Bone marrow (tissue), 2 donors: ENCODE data around the gene STK32C.
"Not testable (repeated sequence)": the region's sequence is repeated elsewhere in the genome, so short reads cannot be mapped to it uniquely, and the experiment has no call there.

Experiments
- DNase-seq, 2 donors: peaks; one replicate each; lab custom pipeline; 2025; lab: John Stamatoyannopoulos, UW

The STK32C gene

DNA sequence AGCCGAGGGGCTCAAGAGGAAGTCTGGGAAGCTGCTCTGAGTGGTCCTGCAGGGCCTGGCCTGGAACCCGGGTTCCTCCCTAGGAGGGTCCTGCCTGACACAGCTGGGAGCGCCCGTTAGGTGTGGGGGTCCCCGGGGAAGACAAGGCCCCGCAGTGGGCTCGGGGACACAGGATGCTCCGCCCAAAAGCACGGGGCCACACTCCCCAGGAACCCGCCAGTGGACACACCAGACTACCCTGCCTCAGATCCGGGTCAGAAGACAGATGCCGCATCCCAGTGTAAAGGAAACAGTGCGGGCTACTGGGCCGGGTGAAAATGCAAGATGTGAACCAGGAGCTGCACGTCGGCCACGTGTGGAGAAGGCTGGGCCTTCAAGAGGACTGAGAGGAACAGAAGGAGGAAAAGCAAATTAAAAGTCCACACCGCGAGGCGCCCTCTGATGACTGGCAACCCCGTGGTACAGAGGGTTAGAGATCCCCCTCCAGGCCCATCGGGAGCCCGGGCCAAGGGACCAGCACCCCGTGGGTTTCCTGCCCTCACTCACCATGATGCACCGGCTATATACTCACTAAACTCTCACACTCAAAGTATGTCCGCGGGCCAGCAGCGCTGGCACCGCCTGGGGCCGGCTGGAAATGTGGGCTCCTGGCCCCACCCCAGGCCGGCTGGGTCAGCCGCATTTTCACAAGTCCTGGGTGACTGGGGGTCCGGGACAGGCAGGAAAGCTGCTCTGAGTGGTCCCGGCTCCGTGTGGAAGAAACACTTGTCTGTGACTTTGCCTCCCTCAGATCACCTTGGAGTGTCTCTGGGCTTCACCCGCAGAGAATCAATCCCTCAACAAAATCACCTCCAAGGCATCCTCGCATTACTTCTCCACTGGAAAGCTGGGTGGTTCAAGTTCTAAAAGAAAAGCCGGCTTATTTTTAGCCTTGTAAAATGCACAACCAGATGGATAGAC is 6.1 kb downstream of the STK32C start:
- no peak for DNase-seq

DNA sequence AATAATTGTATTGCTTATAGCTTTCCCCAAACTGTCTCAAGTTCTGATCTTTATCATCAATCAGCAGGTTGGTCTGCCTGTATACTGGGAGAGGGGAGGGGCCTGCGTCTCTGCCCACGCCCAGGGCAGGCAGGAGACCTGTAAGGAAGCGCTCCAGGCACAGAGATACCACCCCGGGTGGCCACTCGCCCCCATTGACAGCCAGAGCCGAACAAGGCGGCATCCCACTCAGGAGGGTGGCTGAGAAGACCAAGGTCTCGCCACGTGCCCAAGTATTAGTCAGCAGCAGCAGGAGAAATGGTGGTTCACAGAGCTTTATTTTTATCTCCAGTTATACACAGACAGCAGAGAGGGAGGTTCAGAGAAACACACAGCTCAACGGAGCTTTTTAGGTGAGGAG is 7.2 kb downstream of the STK32C start:
- DNase-seq, result no peak

GRCh38 chr10:132299371-132300336 is 8.1 kb downstream of the STK32C start:
- DNase-seq, result no peak

DNA sequence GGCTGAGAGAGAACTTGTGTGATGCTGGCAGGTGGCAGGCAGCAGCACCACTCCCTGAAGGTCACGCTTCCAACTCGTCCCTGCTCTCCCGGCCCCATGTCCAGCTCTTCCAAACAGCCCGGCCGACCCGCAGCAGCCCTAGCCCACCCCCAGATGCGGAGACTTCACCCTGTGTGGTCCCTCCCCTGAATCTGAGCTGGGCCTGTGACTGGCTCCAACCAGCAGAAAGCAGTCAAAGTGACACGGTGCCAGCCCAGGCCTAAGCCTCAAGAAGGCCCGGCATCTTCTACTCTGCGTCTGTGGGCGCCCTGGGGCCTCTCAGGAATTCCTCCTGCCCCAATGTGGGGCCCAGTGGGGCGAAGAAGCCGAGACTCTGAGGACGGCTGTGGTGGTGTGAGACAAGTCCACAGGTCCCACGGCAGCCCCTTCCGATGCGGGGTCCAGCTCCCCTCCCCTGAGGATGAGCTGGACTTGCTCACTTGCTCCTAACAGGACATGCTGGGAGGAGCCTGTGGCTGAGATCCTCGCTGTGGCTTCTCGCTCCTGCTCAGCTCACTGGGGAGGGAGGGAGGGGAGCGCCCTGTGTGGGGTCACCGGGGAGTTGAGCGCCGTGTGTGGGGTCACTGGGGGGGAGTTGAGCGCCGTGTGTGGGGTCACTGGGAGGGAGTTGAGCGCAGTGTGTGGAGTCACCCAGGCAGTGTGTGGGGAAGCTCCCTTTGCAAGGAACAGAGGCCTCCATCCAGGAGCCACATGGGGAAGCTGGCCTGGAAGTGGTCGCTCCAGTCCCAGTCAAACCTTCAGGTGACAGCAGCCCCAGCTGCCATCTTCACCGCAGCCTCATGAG is 9.5 kb downstream of the STK32C start:
- no peak for DNase-seq

DNA sequence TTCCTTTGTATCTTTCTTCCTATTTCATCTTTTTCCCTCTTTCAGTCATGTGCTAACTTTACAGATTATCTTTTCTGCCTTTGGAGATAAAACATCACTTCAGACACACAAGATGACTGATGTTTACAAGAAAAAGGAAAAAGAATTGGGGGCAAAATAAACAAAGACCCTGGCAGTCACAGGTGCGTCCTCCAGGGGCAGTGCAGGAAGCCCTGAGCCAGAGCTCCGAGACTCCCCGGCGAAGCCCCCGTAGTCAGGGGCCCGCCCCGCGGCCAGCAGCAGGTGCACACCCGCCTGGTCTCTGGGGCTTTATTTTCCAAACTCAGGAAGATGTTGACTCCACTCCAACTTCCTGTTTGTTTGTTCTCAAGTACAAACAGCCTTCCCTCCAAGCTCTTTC is 10.2 kb downstream of the STK32C start:
- DNase-seq, result no peak

DNA sequence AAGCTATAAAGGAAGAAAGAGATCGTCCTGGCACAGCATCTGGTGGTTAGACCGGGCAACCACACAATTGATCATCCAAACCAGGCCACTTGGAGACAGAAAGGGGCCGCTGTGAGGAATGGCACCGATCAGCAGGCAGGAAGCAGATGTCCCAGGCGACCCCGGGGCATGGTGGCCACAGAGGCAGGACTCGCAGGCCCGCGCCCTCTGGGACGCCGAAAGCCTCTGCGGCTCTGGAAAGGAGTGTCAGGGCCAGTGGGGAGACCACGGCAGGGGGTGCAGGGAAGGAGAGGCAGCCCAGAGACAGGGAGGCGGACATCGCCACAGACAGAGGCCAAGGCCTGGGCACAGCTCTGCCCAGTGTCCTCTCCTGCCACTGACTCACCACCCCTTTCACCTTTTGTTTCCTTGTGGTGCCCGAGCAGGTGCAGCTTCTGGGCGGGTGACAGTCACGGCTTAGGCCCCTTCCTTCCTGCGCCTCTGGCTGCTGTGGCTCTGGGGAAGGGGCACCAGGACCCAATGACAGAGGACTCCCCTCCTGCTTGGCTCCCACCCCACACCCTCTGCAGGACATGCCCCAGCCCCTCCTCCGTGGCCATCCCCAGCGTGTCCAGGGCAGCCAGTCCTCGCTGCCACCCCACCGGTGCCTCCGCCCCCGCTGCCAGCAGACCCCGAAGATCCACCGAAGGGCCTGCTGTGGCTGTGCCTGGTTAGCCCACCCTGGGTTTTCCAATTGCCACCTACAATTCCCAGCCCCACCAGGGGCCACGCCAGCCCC is 10.9 kb downstream of the STK32C start:
- DNase-seq, result no peak

DNA sequence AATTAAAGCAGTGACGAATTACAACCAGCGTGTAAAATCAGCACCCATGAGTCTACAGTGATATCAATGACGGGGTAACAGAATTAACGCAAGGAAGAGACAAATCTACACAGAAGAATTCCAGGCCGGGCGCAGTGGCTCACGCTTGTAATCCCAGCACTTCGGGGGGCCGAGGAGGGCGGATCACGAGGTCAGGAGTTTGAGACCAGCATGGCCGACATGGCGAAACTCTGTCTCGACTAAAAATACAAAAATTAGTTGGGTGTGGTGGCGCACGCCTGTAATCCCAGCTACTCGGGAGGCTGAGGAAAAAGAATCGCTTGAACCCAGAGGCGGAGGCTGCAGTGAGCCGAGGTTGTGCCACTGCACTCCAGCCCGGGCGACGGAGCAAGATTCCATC is 12.3 kb downstream of the STK32C start:
- DNase-seq, result not testable (repeated sequence)

- DNase-seq, result no peak
These were observed 13.0 kb downstream of the STK32C start for GRCh38 chr10:132294561-132295318.

DNA sequence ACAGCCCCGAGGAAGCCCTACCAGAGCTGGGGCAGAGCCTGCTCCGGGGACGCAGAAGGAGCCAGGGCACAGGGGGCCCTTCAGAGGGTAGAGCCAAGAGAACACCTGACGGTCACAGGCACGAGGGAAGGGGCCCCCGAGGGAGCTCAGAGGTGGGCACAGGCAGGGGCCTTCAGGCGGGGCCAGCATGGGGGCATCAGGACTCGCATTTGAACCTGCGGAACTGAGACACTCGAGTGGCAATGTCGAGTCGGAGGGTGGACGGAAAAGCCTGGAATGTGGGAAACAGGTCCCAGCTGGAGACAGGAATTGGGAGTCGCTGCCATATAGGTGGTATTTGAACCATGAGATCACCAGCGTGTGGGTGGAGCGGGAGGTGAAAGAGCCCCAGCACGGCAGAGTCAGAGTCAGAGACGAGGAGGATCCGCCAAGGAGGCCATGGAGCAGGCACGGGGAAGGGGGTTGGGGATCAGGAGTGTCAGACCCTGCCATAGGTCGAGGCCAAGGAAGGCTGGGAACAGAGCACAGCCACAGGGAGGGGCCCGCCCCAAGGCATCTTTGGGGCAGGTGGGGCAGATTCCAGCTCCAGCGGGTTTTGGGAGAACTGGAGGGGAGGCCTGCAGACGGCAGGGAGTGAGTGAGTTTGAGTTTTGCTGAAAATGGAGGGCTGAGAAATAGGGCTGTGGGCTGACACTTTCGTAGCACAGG is 13.8 kb downstream of the STK32C start:
- DNase-seq, result no peak

GRCh38 chr10:132293201-132293812 is 14.4 kb downstream of the STK32C start:
- DNase-seq, result no peak

GRCh38 chr10:132292287-132293200 is 15.2 kb downstream of the STK32C start:
- no peak for DNase-seq

GRCh38 chr10:132291826-132292225 is 15.9 kb downstream of the STK32C start:
- no peak for DNase-seq

DNA sequence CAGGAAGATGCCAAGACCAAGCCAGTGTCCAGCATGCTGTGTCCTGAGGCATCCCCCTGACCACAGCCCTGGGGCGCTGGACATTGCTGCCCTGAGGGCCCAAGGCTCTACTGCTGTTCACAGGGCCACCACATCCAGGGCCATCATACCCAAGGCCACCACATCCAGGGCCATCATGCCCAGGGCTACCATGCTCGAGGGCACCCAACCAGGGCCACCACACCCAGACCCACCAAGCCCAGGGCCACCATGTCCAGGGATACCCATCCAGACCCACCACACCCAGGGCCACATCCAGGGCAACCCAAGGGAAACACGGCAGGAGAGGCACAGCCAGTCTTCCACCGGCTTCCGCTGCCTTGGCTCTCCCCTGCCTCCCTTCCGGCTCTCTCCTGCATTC is 17.1 kb downstream of the STK32C start:
- DNase-seq, result no peak

- DNase-seq, result no peak
These were observed 18.3 kb downstream of the STK32C start for GRCh38 chr10:132289439-132289838.

GRCh38 chr10:132283604-132284382 is 24.0 kb downstream of the STK32C start:
- DNase-seq, result no peak

GRCh38 chr10:132282667-132283603 is 24.8 kb downstream of the STK32C start:
- DNase-seq, result no peak
